ENCODE measurements around the gene CTDSP2. TPM values are rescaled to one million over a fixed set of nuclear protein-coding genes. Genes with fewer than 3 reads are reported as not detected.
A peak's percentile ranks its signal among the peaks of the same experiment; 100 is the strongest.
"Not testable (repeated sequence)": the region's sequence is repeated elsewhere in the genome, so short reads cannot be mapped to it uniquely, and the experiment has no call there.

Gene CTDSP2
- total and polyA plus RNA-seq, 7 donors: 13.9 to 91.8 (median 71.3) TPM

GRCh38 chr12:57885207-57885606 lies 38.7 kb upstream of the CTDSP2 start:
- intact Hi-C loops (cut with DNase I): no loop called here
- Histone ChIP-seq H3K27ac (no peak overlapping the region), H3K4me1 (peaks cover 37% of the 10 kb centered on the region), H3K4me3 (no peak overlapping the region), H3K27me3 (ENCODE audit: insufficient read depth in 3 of 3, low read length in 2 of 3) (no peaks in the 10 kb centered on the region), H3K36me3 (ENCODE audit: insufficient read depth in 1 of 2, low read depth in 1 of 2) (no peaks in the 10 kb centered on the region), H3K9me3 (no peaks in the 10 kb centered on the region)
- 98 to 99% (median 98%) methylated on average over 6 of the region's 6 CpGs for WGBS, 3 donors
- TF ChIP-seq CTCF (IDR thresholded peaks at IDR 0.05): no peak
- ATAC-seq: no peak
- no peak for DNase-seq

GRCh38 chr12:57883700-57884099 lies 37.2 kb upstream of the CTDSP2 start:
- DNase-seq (no peak), ATAC-seq (no peak)
- H3K27me3 ChIP-seq (ENCODE audit: insufficient read depth in 3 of 3, low read length in 2 of 3): no peaks in the 10 kb centered on the region
- no peak overlapping the region for H3K27ac ChIP-seq
- H3K36me3 ChIP-seq (ENCODE audit: insufficient read depth in 1 of 2, low read depth in 1 of 2): no peaks in the 10 kb centered on the region
- no peak for TF ChIP-seq CTCF (IDR thresholded peaks at IDR 0.05)
- H3K9me3 ChIP-seq: no peaks in the 10 kb centered on the region
- peaks cover 22% of the 10 kb centered on the region for H3K4me1 ChIP-seq
- H3K4me3 ChIP-seq: no peak overlapping the region
- intact Hi-C loops (cut with DNase I): no loop called here

- Histone ChIP-seq H3K4me3 (no peak overlapping the region), H3K27me3 (ENCODE audit: insufficient read depth in 3 of 3, low read length in 2 of 3) (no peaks in the 10 kb centered on the region), H3K36me3 (ENCODE audit: insufficient read depth in 1 of 2, low read depth in 1 of 2) (no peaks in the 10 kb centered on the region), H3K9me3 (no peaks in the 10 kb centered on the region), H3K4me1 (peaks cover 15% of the 10 kb centered on the region), H3K27ac (no peak overlapping the region)
- no peak for DNase-seq
- no peak for ATAC-seq
- intact Hi-C loops (cut with DNase I): no loop called here
- 93 to 98% (median 95%) methylated on average over 1 of the region's 1 CpG for WGBS, 3 donors
- no peak for TF ChIP-seq CTCF (IDR thresholded peaks at IDR 0.05)
Observed at GRCh38 chr12:57883057-57883456, 36.5 kb upstream of the CTDSP2 start.

GRCh38 chr12:57882575-57882974 lies 36.0 kb upstream of the CTDSP2 start:
- no peaks in the 10 kb centered on the region for H3K9me3 ChIP-seq
- H3K4me1 ChIP-seq: peaks cover 10% of the 10 kb centered on the region
- H3K36me3 ChIP-seq (ENCODE audit: insufficient read depth in 1 of 2, low read depth in 1 of 2): no peaks in the 10 kb centered on the region
- no peak overlapping the region for H3K27ac ChIP-seq
- ATAC-seq: no peak
- intact Hi-C loops (cut with DNase I): no loop called here
- no peak for TF ChIP-seq CTCF (IDR thresholded peaks at IDR 0.05)
- H3K4me3 ChIP-seq: no peak overlapping the region
- no peak for DNase-seq
- H3K27me3 ChIP-seq (ENCODE audit: insufficient read depth in 3 of 3, low read length in 2 of 3): no peaks in the 10 kb centered on the region

- Histone ChIP-seq H3K9me3 (no peaks in the 10 kb centered on the region), H3K4me1 (peaks cover 6% of the 10 kb centered on the region), H3K27ac (peak overlapping the region; percentile 82), H3K36me3 (ENCODE audit: insufficient read depth in 1 of 2, low read depth in 1 of 2) (no peaks in the 10 kb centered on the region), H3K4me3 (no peak overlapping the region), H3K27me3 (ENCODE audit: insufficient read depth in 3 of 3, low read length in 2 of 3) (no peaks in the 10 kb centered on the region)
- intact Hi-C loops (cut with DNase I): no loop called here
- no peak for TF ChIP-seq CTCF (IDR thresholded peaks at IDR 0.05)
- ATAC-seq (peak; percentile 94 to 98 (median 96)), DNase-seq (peak in 1 of 2 donors; percentile 64)
Observed at GRCh38 chr12:57881475-57881874, 34.9 kb upstream of the CTDSP2 start.

- H3K4me3 ChIP-seq; H3K27me3 ChIP-seq (ENCODE audit: insufficient read depth in 3 of 3, low read length in 2 of 3); H3K9me3 ChIP-seq; H3K36me3 ChIP-seq (ENCODE audit: insufficient read depth in 1 of 2, low read depth in 1 of 2); intact Hi-C loops (cut with DNase I): not testable (repeated sequence)
- WGBS, 3 donors: 27 to 49% (median 37%) methylated on average over 9 of the region's 9 CpGs
- Histone ChIP-seq H3K4me1 (peaks cover 11% of the 10 kb centered on the region), H3K27ac (peak overlapping the region; percentile 82)
- ATAC-seq (peak; percentile 84 to 88 (median 84)), DNase-seq (peak in 1 of 2 donors; percentile 74)
Observed at GRCh38 chr12:57881035-57881434, 34.5 kb upstream of the CTDSP2 start.

Data from psoas muscle (tissue), 8 donors.